ENCODE data around the gene FMN2.

- no peak for TF ChIP-seq CTCF (conservative IDR thresholded peaks at IDR 0.05 in 1 of 2, IDR thresholded peaks at IDR 0.05 in 1 of 2; ENCODE audit: extremely low read depth in 1 of 2, insufficient read depth in 1 of 2, low read depth in 1 of 2, low read length in 2 of 2)
- no peak for TF ChIP-seq EZH2 (IDR thresholded peaks at IDR 0.05; ENCODE audit: borderline replicate concordance, low read length)
Measured at GRCh38 chr1:240501115-240501514, 409.4 kb downstream of the FMN2 start.
